Type B pancreatic cell (in vitro differentiated cells): ENCODE measurements around the gene NOC2L. TPM values are rescaled to one million over a fixed set of nuclear protein-coding genes. Genes with fewer than 3 reads are reported as not detected.
"Not testable (repeated sequence)": the region's sequence is repeated elsewhere in the genome, so short reads cannot be mapped to it uniquely, and the experiment has no call there.

ENCODE experiments used
- DNase-seq: peaks from one replicate; pipeline ENCODE4 v3.0.0; 2021; ENCODE audit warnings: mixed read lengths; ENCODE audit not compliant: unreplicated experiment; ENCODE audit errors: extremely low spot score
- H3K27ac Mint-ChIP-seq: 2 replicates; pipeline ENCODE4 v1.8.0; 2021; ENCODE audit warnings: mild to moderate bottlenecking, mixed read lengths
- H3K27me3 Mint-ChIP-seq: 2 replicates; pipeline ENCODE4 v1.8.0; 2021; ENCODE audit warnings: mixed read lengths
- H3K36me3 Mint-ChIP-seq: 2 replicates; pipeline ENCODE4 v1.8.0; 2021; ENCODE audit warnings: mixed read lengths
- H3K4me1 Mint-ChIP-seq: one replicate; pipeline ENCODE4 v1.8.0; 2021; ENCODE audit warnings: mixed read lengths; ENCODE audit not compliant: unreplicated experiment
- H3K4me3 Mint-ChIP-seq: 2 replicates; pipeline ENCODE4 v1.8.0; 2021; ENCODE audit warnings: mild to moderate bottlenecking, mixed read lengths
- H3K9me3 Mint-ChIP-seq: 2 replicates; pipeline ENCODE4 v1.8.0; 2021; ENCODE audit warnings: mixed read lengths
- CTCF ChIP-seq: fragments of 200-600 bp; sonication (generic); conservative IDR thresholded peaks from 2 replicates; pipeline ENCODE4 v1.5.0; 2021; ENCODE audit warnings: antibody characterized with exemption, mild to moderate bottlenecking
- total RNA-seq: library from RNA; stranded (reverse); gene quantifications from 2 replicates; pipeline ENCODE4 v1.2.1, GENCODE V29; 2021; ENCODE audit warnings: low replicate concordance

Gene NOC2L
- total RNA-seq, 1 donor from 2014 or later: 87.2 TPM

- H3K27me3 Mint-ChIP-seq: peaks cover 31% of the 10 kb centered on the region
- DNase-seq: no peak
- no peak for TF ChIP-seq CTCF
- peaks cover 8% of the 10 kb centered on the region for H3K4me1 Mint-ChIP-seq
- H3K4me3 Mint-ChIP-seq: peak overlapping the region; percentile 80
- H3K27ac Mint-ChIP-seq: peak overlapping the region; percentile 90
- no peaks in the 10 kb centered on the region for H3K36me3 Mint-ChIP-seq
- H3K9me3 Mint-ChIP-seq: peaks cover 4% of the 10 kb centered on the region
These were observed 36.9 kb upstream of the NOC2L start for GRCh38 chr1:995665-996633.

DNA sequence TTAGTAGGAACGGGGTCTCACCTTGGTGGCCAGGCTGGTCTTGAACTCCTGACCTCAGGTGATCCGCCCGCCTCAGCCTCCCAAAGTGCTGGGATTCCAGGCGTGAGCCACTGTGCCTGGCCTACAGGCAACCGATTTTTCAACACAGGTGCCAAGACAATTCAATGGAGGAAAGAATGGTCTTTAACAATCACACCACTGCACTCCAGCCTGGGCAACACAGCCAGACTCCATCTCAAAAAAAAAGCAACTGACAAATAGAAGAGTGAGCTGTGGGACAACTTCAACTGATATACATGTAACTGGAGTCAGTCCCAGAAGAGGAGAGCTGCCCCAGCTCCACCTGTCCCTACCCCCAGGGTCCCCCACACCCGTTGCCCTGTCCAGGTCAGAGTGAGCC is 35.5 kb upstream of the NOC2L start:
- not testable (repeated sequence) for DNase-seq, H3K4me3 Mint-ChIP-seq, H3K9me3 Mint-ChIP-seq, H3K36me3 Mint-ChIP-seq, H3K4me1 Mint-ChIP-seq
- peaks cover 32% of the 10 kb centered on the region for H3K27me3 Mint-ChIP-seq
- H3K27ac Mint-ChIP-seq: peak overlapping the region; percentile 72

GRCh38 chr1:993379-993995 is 34.4 kb upstream of the NOC2L start:
- Mint-ChIP-seq H3K27ac (no peak overlapping the region), H3K4me3 (no peak overlapping the region), H3K36me3 (no peaks in the 10 kb centered on the region), H3K27me3 (peaks cover 43% of the 10 kb centered on the region), H3K4me1 (peaks cover 4% of the 10 kb centered on the region), H3K9me3 (peaks cover 4% of the 10 kb centered on the region)
- DNase-seq: no peak
- TF ChIP-seq CTCF: no peak

DNA sequence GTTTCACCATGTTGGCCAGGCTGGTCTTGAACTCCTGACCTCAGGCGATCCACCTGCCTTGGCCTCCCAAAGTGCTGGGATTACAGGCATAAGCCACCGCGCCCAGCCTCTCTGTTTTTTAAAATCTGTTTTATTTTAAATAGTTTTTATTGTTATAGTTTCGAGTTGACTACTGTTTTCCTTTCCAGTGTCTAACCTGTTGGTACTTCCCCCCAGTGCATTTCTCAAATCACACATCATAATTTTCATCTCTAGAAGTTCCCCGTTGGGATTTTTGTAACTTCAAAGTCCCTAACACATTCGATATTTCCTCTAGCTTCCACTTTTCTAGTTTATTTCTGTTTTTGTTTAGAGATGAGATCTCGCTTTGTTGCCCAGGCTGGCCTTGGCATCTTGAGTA is 33.3 kb upstream of the NOC2L start:
- H3K4me3 Mint-ChIP-seq: no peak overlapping the region
- peaks cover 4% of the 10 kb centered on the region for H3K4me1 Mint-ChIP-seq
- no peaks in the 10 kb centered on the region for H3K36me3 Mint-ChIP-seq
- H3K27me3 Mint-ChIP-seq: peaks cover 52% of the 10 kb centered on the region
- no peak overlapping the region for H3K27ac Mint-ChIP-seq
- H3K9me3 Mint-ChIP-seq: peaks cover 4% of the 10 kb centered on the region
- no peak for TF ChIP-seq CTCF
- DNase-seq: no peak

DNA sequence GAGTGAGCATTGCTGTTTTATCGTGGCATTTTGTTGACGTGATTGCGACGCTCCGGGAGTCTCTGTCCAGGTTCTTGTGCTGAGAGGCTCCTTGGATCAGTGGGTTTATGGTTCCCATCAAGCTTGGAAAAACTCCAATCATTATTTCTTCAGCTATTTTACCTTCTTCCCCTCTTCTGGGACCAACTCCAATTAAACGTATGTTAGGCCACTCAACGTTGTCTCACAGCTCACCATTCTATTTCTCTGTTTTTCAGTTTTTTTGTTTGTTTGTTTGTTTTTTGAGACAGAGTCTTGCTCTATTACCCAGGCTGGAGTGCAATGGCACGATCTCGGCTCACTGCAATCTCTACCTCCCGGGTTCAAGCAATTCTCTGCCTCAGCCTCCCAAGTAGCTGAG is 32.8 kb upstream of the NOC2L start:
- Mint-ChIP-seq H3K9me3 (peaks cover 4% of the 10 kb centered on the region), H3K4me1 (peaks cover 4% of the 10 kb centered on the region), H3K27me3 (peaks cover 47% of the 10 kb centered on the region), H3K36me3 (no peaks in the 10 kb centered on the region), H3K27ac (no peak overlapping the region), H3K4me3 (no peak overlapping the region)
- TF ChIP-seq CTCF: no peak
- DNase-seq: no peak

GRCh38 chr1:991275-991674 is 32.2 kb upstream of the NOC2L start:
- not testable (repeated sequence) for H3K9me3 Mint-ChIP-seq, DNase-seq, H3K27ac Mint-ChIP-seq, H3K36me3 Mint-ChIP-seq, H3K4me3 Mint-ChIP-seq, H3K4me1 Mint-ChIP-seq
- H3K27me3 Mint-ChIP-seq: peaks cover 48% of the 10 kb centered on the region

GRCh38 chr1:988061-988460 is 29.0 kb upstream of the NOC2L start:
- H3K4me1 Mint-ChIP-seq, DNase-seq, H3K36me3 Mint-ChIP-seq, H3K27ac Mint-ChIP-seq, H3K9me3 Mint-ChIP-seq, H3K4me3 Mint-ChIP-seq: not testable (repeated sequence)
- H3K27me3 Mint-ChIP-seq: peaks cover 58% of the 10 kb centered on the region
